ENCODE data around the gene RGS6.

Gene RGS6

GRCh38 chr14:72523424-72524294, 591.4 kb downstream of the RGS6 start:
- DNase-seq (ENCODE audit: low spot score), result no peak

GRCh38 chr14:72524295-72524629, 592.0 kb downstream of the RGS6 start:
- DNase-seq (ENCODE audit: low spot score), result no peak

- DNase-seq (ENCODE audit: low spot score), result peak; percentile 55
Measured at GRCh38 chr14:72525087-72525915, 593.1 kb downstream of the RGS6 start.

GRCh38 chr14:72527591-72527990, 595.4 kb downstream of the RGS6 start:
- no peak for DNase-seq (ENCODE audit: low spot score)

- DNase-seq (ENCODE audit: low spot score), result no peak
Measured at GRCh38 chr14:72528059-72528862, 596.0 kb downstream of the RGS6 start.

- no peak for DNase-seq (ENCODE audit: low spot score)
Measured at GRCh38 chr14:72528863-72529175, 596.6 kb downstream of the RGS6 start.

- no peak for DNase-seq (ENCODE audit: low spot score)
Measured at GRCh38 chr14:72532686-72533454, 600.6 kb downstream of the RGS6 start.

- no peak for DNase-seq (ENCODE audit: low spot score)
Measured at GRCh38 chr14:72535485-72535884, 603.3 kb downstream of the RGS6 start.

- DNase-seq (ENCODE audit: low spot score), result no peak
Measured at GRCh38 chr14:72538387-72538786, 606.2 kb downstream of the RGS6 start.

- DNase-seq (ENCODE audit: low spot score), result no peak
Measured at GRCh38 chr14:72539661-72540315, 607.6 kb downstream of the RGS6 start.

GRCh38 chr14:72540836-72541235, 608.6 kb downstream of the RGS6 start:
- DNase-seq (ENCODE audit: low spot score), result no peak

GRCh38 chr14:72541546-72541945, 609.3 kb downstream of the RGS6 start:
- no peak for DNase-seq (ENCODE audit: low spot score)

GRCh38 chr14:72543341-72543740, 611.1 kb downstream of the RGS6 start:
- DNase-seq (ENCODE audit: low spot score), result no peak

- DNase-seq (ENCODE audit: low spot score), result no peak
Measured at GRCh38 chr14:72544615-72545387, 612.6 kb downstream of the RGS6 start.

GRCh38 chr14:72545411-72546311, 613.4 kb downstream of the RGS6 start:
- DNase-seq (ENCODE audit: low spot score), result no peak

- no peak for DNase-seq (ENCODE audit: low spot score)
Measured at GRCh38 chr14:72546344-72547016, 614.3 kb downstream of the RGS6 start.

- DNase-seq (ENCODE audit: low spot score), result no peak
Measured at GRCh38 chr14:72547999-72548398, 615.8 kb downstream of the RGS6 start.

GRCh38 chr14:72549026-72549425, 616.8 kb downstream of the RGS6 start:
- DNase-seq (ENCODE audit: low spot score), result no peak

GRCh38 chr14:72549854-72550253, 617.6 kb downstream of the RGS6 start:
- no peak for DNase-seq (ENCODE audit: low spot score)
